Activated T-cell treated with anti-CD3 and anti-CD28 coated beads for 4 hours (primary cell): ENCODE measurements around the gene MAP3K4.

ENCODE experiments used
- DNase-seq: peaks from one replicate; pipeline ENCODE4 v3.0.0-alpha.2; 2020

Gene MAP3K4

DNA sequence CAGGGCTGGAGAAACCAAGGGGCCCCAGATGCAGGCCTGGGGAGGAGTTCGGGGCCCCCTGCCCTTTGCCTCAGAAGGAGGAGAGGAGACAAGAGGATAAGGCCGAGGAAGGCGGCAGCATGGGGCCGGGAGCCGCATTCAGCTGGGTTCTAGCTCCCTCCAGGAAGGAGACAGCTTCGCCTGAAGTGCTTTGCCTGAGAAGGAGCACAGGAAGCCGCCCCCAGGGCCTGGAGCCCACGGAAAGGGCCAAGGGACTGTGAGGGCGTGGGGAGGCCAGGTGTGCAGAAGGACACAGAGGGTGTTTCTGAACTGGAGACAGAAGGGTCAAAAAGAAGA lies 160.9 kb downstream of the MAP3K4 start:
- DNase-seq = no peak

DNA sequence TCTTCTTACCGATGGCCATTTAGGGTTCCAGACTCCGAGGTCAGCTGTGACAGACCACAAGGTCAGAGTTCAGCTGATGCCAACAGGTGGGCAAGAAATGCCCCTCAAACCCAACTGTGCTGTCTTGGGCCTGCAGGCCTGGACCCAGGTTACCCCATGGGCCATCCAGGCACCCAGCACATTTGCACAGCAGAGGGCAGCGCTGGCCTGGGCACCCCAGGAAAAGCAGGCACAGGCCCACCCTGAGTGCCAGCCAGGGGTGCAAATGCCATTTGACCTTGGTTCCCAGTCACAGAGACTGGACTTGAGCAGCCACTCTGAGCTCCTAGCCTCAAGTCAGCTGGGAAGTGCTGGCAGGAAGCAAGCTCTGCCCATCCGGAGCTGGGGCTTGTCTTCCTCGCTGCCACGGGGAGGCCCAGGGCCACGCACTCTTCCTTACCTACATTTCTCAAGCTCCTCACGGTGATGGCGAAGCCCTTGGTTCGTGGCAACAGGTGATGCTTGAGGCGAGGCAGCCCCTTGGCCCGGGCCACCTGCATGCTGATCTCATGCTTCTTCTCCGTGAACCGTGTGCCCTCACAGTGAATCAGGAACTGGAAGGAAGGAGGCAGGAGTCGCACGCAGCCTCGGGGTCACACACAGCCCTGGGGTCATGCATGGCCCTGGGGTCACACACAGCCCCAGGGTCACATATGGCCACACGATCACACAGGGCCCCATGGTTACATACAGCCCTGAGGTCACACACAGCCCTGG lies 161.5 kb downstream of the MAP3K4 start:
- DNase-seq = no peak

DNA sequence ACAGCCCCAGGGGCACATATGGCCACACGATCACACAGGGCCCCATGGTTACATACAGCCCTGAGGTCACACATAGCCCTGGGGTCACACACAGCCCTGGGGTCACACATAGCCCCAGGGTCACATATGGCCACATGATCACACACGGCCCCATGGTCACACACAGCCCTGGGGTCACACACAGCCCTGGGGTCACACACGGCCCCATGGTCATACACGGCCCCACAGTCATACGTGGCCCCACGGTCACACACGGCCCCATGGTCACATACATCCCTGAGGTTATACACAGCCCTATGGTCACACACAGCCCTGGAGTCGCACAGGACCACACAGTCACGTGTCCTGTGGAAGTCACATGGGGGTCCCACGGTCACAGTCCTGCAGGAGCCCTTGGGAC lies 162.2 kb downstream of the MAP3K4 start:
- no peak for DNase-seq

DNA sequence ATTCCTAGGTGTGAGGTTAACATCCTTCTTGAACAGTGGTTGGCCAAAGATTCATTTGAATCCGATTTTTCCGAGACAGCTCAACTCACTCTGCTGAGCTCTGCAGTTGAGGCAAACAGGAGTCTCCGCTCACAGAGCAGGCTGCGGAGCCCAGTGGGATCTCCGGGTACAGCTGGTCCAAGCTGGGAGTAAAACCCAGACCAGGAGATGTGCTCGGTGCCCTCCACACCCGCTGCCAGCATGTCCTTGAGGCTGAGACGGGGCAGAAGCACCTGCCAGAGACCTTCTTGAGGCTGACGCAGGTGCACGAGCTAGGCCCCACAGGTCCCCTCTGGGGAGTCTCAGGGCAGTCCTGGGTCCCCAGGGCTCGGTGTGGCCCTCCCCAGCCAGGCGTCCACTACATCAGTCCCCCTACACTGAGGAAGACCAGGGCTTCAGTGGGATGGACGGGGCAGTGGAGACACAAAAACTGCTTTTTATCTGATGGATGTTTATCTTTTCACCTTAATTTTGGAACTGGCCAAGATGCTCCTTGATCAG lies 163.3 kb downstream of the MAP3K4 start:
- no peak for DNase-seq

DNA sequence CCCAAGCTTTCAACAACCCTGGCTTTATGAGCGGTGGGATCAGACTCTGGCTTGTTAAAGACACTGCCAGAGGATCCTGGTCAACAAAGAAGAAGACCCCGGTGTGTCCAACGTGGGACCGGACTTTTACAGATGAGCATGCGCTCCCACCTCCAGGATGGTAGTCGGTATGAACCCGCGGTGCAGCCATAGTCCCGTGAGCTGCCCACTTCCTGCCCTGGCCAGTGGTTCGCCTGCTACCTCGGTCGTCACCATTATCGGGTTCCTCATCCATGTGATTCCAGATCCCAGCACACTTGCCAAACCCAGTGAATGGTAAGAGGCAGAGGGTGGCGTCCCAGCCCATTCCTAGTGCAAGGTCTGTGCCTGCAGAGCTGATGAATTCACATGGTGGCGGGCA lies 169.6 kb downstream of the MAP3K4 start:
- no peak for DNase-seq

DNA sequence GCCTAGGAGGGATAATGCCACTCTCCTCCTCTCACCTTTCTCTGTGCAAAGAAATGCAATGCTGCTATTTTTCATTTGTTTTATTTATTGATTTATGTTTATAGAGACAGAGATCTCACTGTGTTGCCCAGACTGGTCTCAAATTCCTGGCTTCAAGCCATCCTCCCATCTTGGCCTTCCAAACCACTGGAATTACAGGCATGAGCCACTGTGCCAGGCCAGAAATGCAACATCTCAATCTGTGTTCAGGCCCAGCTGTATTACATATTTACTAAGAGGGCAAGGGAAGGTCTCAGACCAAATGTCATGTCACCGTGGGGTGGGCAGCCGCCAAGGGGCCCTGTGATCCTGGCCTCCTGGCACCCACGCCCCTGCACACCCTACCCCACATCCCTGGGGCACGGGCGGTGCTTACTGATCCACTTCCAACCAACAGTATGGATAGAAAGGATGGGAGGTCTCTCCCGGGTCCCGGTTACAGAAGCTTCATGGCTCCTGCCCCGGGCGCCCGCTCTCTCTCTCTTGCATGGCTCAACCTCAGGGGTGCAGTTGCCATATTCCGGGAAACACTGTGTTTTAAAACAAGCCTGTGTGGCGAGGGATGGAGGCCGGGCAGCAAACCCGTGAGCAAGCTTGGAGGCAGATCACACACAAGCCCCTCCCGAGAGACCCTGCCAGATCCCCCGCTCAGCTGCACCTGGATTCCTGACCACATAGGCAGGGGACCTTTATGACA lies 170.5 kb downstream of the MAP3K4 start:
- DNase-seq = no peak

DNA sequence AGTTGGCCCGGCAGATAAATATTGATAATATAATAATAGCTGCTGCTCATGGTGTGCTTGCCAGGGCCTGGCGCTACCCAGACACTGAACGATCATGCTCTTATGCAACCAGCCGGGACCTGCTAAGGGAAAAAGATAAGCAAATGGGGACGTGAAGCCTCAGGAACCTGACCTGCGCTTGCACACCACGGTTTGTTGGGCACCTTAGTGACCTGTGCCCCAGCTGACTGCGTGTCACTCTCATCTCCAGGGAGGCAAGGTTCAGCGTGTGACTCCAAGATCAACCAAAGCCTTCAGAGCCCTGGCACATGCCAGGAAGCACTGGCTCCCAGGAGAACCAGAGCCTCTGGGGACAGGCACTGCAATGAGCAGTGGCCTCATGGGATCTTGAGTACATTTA lies 171.2 kb downstream of the MAP3K4 start:
- no peak for DNase-seq

DNA sequence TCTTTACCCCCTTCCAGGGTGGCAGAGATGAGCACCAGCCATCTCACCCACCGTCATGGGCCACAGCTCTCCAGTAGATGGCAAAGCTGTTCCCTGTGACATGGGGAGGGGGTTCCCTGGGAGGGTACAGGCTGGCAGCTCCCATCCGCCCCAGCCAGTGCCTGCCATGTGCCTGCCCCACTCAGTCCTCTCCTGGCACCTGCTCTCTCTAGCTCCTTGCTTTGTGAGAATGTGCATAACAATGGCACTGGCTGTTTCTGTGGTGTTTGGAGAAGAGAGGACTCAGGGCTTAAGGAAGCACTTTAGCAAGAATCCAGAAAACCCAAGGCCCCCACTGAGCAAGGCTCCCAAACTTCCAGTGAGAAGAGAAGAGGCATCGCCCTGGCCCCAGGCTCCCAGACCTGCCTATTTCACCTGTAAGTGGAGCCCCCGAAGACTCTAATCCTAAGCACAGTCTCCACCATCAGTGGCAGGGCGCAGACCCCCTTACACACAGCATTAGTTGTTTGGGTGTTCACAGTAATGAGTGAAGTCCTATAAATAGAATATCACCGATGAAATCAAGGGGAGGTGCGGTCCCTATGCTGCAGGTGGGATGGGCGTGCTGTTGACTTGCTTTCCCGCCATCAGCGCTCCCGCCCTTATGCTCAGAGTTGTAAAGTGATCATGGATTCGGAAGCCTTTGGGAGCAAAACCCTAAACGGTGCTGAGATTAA lies 172.1 kb downstream of the MAP3K4 start:
- no peak for DNase-seq

DNA sequence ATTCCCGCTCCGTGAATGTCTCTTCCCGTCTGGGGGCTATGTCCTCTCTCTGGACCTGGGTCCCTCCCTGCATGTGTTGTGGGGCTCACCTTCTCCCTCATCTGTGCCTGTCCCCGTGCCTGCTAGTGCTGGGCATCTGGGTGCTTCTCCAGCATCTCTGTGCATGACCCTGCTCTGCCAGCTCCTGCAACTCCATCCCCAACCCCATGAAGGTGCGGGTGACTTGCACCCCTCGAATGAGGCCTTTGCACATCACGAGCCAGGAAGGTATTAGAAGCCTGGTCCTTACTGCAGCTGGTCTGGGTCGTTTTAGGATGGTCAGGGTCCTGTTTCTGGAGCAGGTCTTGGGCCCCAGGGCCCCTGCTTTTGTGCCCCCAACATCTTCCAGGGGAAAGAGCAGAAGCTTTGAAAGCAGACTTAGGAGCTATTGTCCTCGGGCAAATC lies 172.6 kb downstream of the MAP3K4 start:
- no peak for DNase-seq

DNA sequence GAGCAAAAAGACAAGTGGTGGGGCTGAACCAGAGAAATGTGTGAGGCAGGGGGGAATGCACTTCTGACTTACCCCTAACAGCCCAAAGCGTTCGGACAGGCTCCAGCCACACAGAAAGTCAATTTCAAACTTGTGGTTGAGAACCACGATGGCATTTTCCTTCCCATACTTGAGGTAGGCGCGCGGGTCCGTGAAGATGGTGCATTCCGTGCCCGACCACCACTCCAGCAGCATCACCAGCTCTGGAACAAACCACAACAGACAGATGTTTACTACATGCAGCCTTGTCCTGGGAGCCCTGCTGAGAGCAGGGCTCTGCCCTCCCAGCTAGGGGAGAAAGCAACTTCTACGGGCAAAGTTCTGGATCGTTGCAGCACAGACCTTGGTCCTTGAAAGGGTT lies 174.6 kb downstream of the MAP3K4 start:
- DNase-seq = no peak

DNA sequence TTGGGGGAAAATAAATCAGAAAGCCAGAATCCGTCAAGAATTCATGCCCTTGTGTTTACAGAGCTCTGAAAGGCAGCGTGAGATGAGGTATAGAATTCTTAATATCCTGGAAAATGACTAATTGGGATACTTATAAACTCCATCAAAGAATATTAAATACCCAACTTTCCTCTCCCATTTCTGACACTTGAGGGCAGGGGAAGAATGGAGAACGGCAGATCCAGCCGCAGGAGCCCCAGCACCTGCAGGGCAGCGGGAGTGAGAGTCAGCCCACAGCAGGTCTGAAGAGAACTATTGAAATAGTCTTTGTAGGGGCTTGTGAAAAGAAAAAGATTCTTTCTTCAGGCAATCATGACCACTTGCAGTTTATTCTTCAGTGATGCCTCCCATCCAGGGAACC lies 175.1 kb downstream of the MAP3K4 start:
- DNase-seq = no peak
